ENCODE results near the gene KLLN.
"Not testable (repeated sequence)": the region's sequence is repeated elsewhere in the genome, so short reads cannot be mapped to it uniquely, and the experiment has no call there.

Gene KLLN

GRCh38 chr10:87842776-87843497 is 20.4 kb downstream of the KLLN start:
- DNase-seq (ENCODE audit: low read depth in 2 of 2), result no peak

GRCh38 chr10:87842220-87842641 is 21.1 kb downstream of the KLLN start:
- DNase-seq (ENCODE audit: low read depth in 2 of 2), result no peak

- DNase-seq (ENCODE audit: low read depth in 2 of 2), result no peak
Measured at GRCh38 chr10:87841186-87841585, 22.1 kb downstream of the KLLN start.

- no peak for DNase-seq (ENCODE audit: low read depth in 2 of 2)
Measured at GRCh38 chr10:87838650-87839049, 24.7 kb downstream of the KLLN start.

GRCh38 chr10:87837445-87837844 is 25.9 kb downstream of the KLLN start:
- no peak for DNase-seq (ENCODE audit: low read depth in 2 of 2)

GRCh38 chr10:87836098-87836497 is 27.2 kb downstream of the KLLN start:
- no peak for DNase-seq (ENCODE audit: low read depth in 2 of 2)

GRCh38 chr10:87829986-87830729 is 33.2 kb downstream of the KLLN start:
- no peak for DNase-seq (ENCODE audit: low read depth in 2 of 2)

GRCh38 chr10:87829051-87829450 is 34.3 kb downstream of the KLLN start:
- DNase-seq (ENCODE audit: low read depth in 2 of 2), result not testable (repeated sequence)

- DNase-seq (ENCODE audit: low read depth in 2 of 2), result no peak
Measured at GRCh38 chr10:87827681-87828080, 35.7 kb downstream of the KLLN start.

- DNase-seq (ENCODE audit: low read depth in 2 of 2), result no peak
Measured at GRCh38 chr10:87826653-87827052, 36.7 kb downstream of the KLLN start.

- no peak for DNase-seq (ENCODE audit: low read depth in 2 of 2)
Measured at GRCh38 chr10:87819289-87819585, 44.1 kb downstream of the KLLN start.

- DNase-seq (ENCODE audit: low read depth in 2 of 2), result peak; percentile 37 to 55
Measured at GRCh38 chr10:87818505-87819288, 44.6 kb downstream of the KLLN start.

- DNase-seq (ENCODE audit: low read depth in 2 of 2), result peak; percentile 76 to 79
Measured at GRCh38 chr10:87817609-87818504, 45.5 kb downstream of the KLLN start, which contains the start of gene ATAD1. Gene ATAD1, minus strand, starts transcription at chr10:87818226. Its CDS starts 3,627 bp downstream, at chr10:87814599.

- DNase-seq (ENCODE audit: low read depth in 2 of 2), result no peak
Measured at GRCh38 chr10:87816898-87817608, 46.3 kb downstream of the KLLN start.

- no peak for DNase-seq (ENCODE audit: low read depth in 2 of 2)
Measured at GRCh38 chr10:87816163-87816897, 47.0 kb downstream of the KLLN start.
